ENCODE results near the gene CEACAM8. TPM values are rescaled to one million over a fixed set of nuclear protein-coding genes. Genes with fewer than 3 reads are reported as not detected.

CEACAM8 gene
- total RNA-seq, 1 experiment from 2014 or later: not detected

GRCh38 chr19:42555801-42556200, 38.9 kb downstream of the CEACAM8 start:
- CTCF ChIA-PET: interaction anchor here (1.0 to 1.9 kb wide), 4 partner anchors 41 to 117 kb away, joined by 4 to 5 read pairs (median 4); no protein-coding TSS in a partner anchor
- no TSS peak for BruUV-seq (replicated peaks)

GRCh38 chr19:42555317-42555716, 39.4 kb downstream of the CEACAM8 start:
- intact Hi-C loops (cut with micrococcal nuclease): no loop called here
- peaks cover 6% of the 10 kb centered on the region for H3K4me1 Mint-ChIP-seq (ENCODE audit: insufficient read depth, unreplicated experiment)
- H3K9me3 Mint-ChIP-seq (ENCODE audit: unreplicated experiment): no peaks in the 10 kb centered on the region
- DNase-seq (ENCODE audit: unreplicated experiment): no peak
- H3K27me3 Mint-ChIP-seq (ENCODE audit: insufficient read depth, unreplicated experiment): peaks cover 27% of the 10 kb centered on the region
- no peak overlapping the region for H3K4me3 Mint-ChIP-seq (ENCODE audit: unreplicated experiment)
- TF ChIP-seq CTCF (IDR thresholded peaks at IDR 0.05; ENCODE audit: unreplicated experiment): no peak
- H3K27ac Mint-ChIP-seq (ENCODE audit: low read depth, unreplicated experiment): no peak overlapping the region
- ChIA-PET POLR2A (no interaction called here), CTCF (interaction anchor here (1.0 to 1.9 kb wide), 3 partner anchors 12 to 104 kb away, joined by 4 to 5 read pairs (median 4); no protein-coding TSS in a partner anchor)
- no TSS peak for BruUV-seq (replicated peaks)
- H3K36me3 Mint-ChIP-seq (ENCODE audit: insufficient read depth, unreplicated experiment): no peaks in the 10 kb centered on the region

More at GRCh38 chr19:42555801-42556200, 38.9 kb downstream of the CEACAM8 start:
- Mint-ChIP-seq H3K4me3 (ENCODE audit: unreplicated experiment) (no peak overlapping the region), H3K9me3 (ENCODE audit: unreplicated experiment) (no peaks in the 10 kb centered on the region), H3K27ac (ENCODE audit: low read depth, unreplicated experiment) (no peak overlapping the region), H3K4me1 (ENCODE audit: insufficient read depth, unreplicated experiment) (peaks cover 6% of the 10 kb centered on the region), H3K36me3 (ENCODE audit: insufficient read depth, unreplicated experiment) (no peaks in the 10 kb centered on the region), H3K27me3 (ENCODE audit: insufficient read depth, unreplicated experiment) (peaks cover 23% of the 10 kb centered on the region)
- TF ChIP-seq CTCF (IDR thresholded peaks at IDR 0.05; ENCODE audit: unreplicated experiment): no peak
- POLR2A ChIA-PET: no interaction called here
- no peak for DNase-seq (ENCODE audit: unreplicated experiment)
- intact Hi-C loops (cut with micrococcal nuclease): no loop called here

- BruUV-seq (replicated peaks): no TSS peak
- CTCF ChIA-PET: interaction anchor here (1.6 kb wide), 1 partner anchor 13 kb away, joined by 4 read pairs; no protein-coding TSS in a partner anchor
- intact Hi-C loops (cut with micrococcal nuclease): no loop called here
- POLR2A ChIA-PET: no interaction called here
- Mint-ChIP-seq H3K4me3 (ENCODE audit: unreplicated experiment) (no peak overlapping the region), H3K27ac (ENCODE audit: low read depth, unreplicated experiment) (no peak overlapping the region), H3K27me3 (ENCODE audit: insufficient read depth, unreplicated experiment) (peaks cover 33% of the 10 kb centered on the region), H3K36me3 (ENCODE audit: insufficient read depth, unreplicated experiment) (no peaks in the 10 kb centered on the region), H3K9me3 (ENCODE audit: unreplicated experiment) (peaks cover 4% of the 10 kb centered on the region), H3K4me1 (ENCODE audit: insufficient read depth, unreplicated experiment) (peaks cover 2% of the 10 kb centered on the region)
- DNase-seq (ENCODE audit: unreplicated experiment): no peak
- no peak for TF ChIP-seq CTCF (IDR thresholded peaks at IDR 0.05; ENCODE audit: unreplicated experiment)
These were observed 40.6 kb downstream of the CEACAM8 start for GRCh38 chr19:42554046-42554575.

GRCh38 chr19:42553292-42554045, 41.3 kb downstream of the CEACAM8 start:
- Mint-ChIP-seq H3K4me1 (ENCODE audit: insufficient read depth, unreplicated experiment) (no peaks in the 10 kb centered on the region), H3K9me3 (ENCODE audit: unreplicated experiment) (peaks cover 9% of the 10 kb centered on the region), H3K27ac (ENCODE audit: low read depth, unreplicated experiment) (no peak overlapping the region), H3K36me3 (ENCODE audit: insufficient read depth, unreplicated experiment) (no peaks in the 10 kb centered on the region), H3K4me3 (ENCODE audit: unreplicated experiment) (no peak overlapping the region), H3K27me3 (ENCODE audit: insufficient read depth, unreplicated experiment) (peaks cover 37% of the 10 kb centered on the region)
- no TSS peak for BruUV-seq (replicated peaks)
- ChIA-PET POLR2A (no interaction called here), CTCF (interaction anchor here (1.6 kb wide), 1 partner anchor 13 kb away, joined by 4 read pairs; no protein-coding TSS in a partner anchor)
- DNase-seq (ENCODE audit: unreplicated experiment): peak; percentile 26
- intact Hi-C loops (cut with micrococcal nuclease): no loop called here
- no peak for TF ChIP-seq CTCF (IDR thresholded peaks at IDR 0.05; ENCODE audit: unreplicated experiment)

All from MCF 10A (cell line).